HepG2 (cell line): ENCODE data around the gene NARF. TPM values are rescaled to one million over a fixed set of nuclear protein-coding genes. Genes with fewer than 3 reads are reported as not detected.
A peak's percentile ranks its signal among the peaks of the same experiment; 100 is the strongest.

Experiments
- ATF2 ChIP-seq: sonication (generic); formaldehyde crosslinking; IDR thresholded peaks from 2 replicates; pipeline ENCODE4 v1.4.0; 2020; ENCODE audit warnings: missing genetic modification reagents
- ATF4 ChIP-seq, 2 experiments: fragments of 450-650 bp in 1 of 2; sonication (generic) in 1 of 2; formaldehyde crosslinking; IDR thresholded peaks; 2 replicates each; pipeline versions ENCODE4 v1.5.0 to v1.8.0; 2020 to 2022; ENCODE audit warnings: mild to moderate bottlenecking in 1 of 2, missing genetic modification reagents in 1 of 2
- ATRX ChIP-seq: sonication (generic); formaldehyde crosslinking; IDR thresholded peaks from 2 replicates; pipeline ENCODE4 v1.4.0; 2020; ENCODE audit warnings: missing genetic modification reagents, borderline replicate concordance
- BCL3 ChIP-seq: sonication (generic); formaldehyde crosslinking; IDR thresholded peaks from 2 replicates; pipeline ENCODE4 v1.5.1; 2020; ENCODE audit warnings: mild to moderate bottlenecking, missing genetic modification reagents, moderate library complexity
- DMAP1 ChIP-seq: IDR thresholded peaks from 2 replicates; pipeline ENCODE4 v1.6.1; 2016
- GMEB2 ChIP-seq: IDR thresholded peaks from 2 replicates; pipeline ENCODE4 v1.6.1; 2016; ENCODE audit warnings: missing biosample characterization, missing genetic modification reagents, low read depth
- HCFC1 ChIP-seq: fragments of 150-350 bp; IDR thresholded peaks from 2 replicates; pipeline ENCODE4 v1.6.1; 2014; ENCODE audit warnings: low read depth, low read length
- HMG20B ChIP-seq: conservative IDR thresholded peaks from 2 replicates; pipeline ENCODE4 v1.6.1; 2016; ENCODE audit warnings: missing genetic modification reagents, missing compliant biosample characterization
- HOXA5 ChIP-seq: sonication (generic); formaldehyde crosslinking; IDR thresholded peaks from 2 replicates; pipeline ENCODE4 v1.4.0; 2020; ENCODE audit warnings: missing genetic modification reagents
- HOXD1 ChIP-seq: sonication (generic); formaldehyde crosslinking; IDR thresholded peaks from 2 replicates; pipeline ENCODE4 v1.5.0; 2020; ENCODE audit warnings: missing genetic modification reagents
- MLX ChIP-seq: IDR thresholded peaks from 2 replicates; pipeline ENCODE4 v1.6.1; 2016
- NR2F2 ChIP-seq: IDR thresholded peaks from 2 replicates; pipeline ENCODE4 v1.6.1; 2012; ENCODE audit warnings: low read depth, inconsistent platforms, borderline replicate concordance
- PCBP1 ChIP-seq: fragments of 200-400 bp; formaldehyde crosslinking; IDR thresholded peaks from 2 replicates; pipeline ENCODE4 v1.6.1; 2017; ENCODE audit warnings: mild to moderate bottlenecking, low read depth, low read length, borderline replicate concordance
- TBP ChIP-seq: sonication (generic); formaldehyde crosslinking; IDR thresholded peaks from 2 replicates; pipeline ENCODE4 v1.5.0; 2020; ENCODE audit warnings: missing genetic modification reagents
- ZNF224 ChIP-seq: sonication (generic); formaldehyde crosslinking; IDR thresholded peaks from 2 replicates; pipeline ENCODE4 v1.5.0; 2020; ENCODE audit warnings: mild to moderate bottlenecking, missing genetic modification reagents
- ZNF24 ChIP-seq: fragments of 450-650 bp; IDR thresholded peaks from 2 replicates; pipeline ENCODE4 v1.6.1; 2017; ENCODE audit warnings: antibody characterized with exemption, mild to moderate bottlenecking
- ZNF280D ChIP-seq: sonication (generic); formaldehyde crosslinking; IDR thresholded peaks from 2 replicates; pipeline ENCODE4 v1.5.1; 2020; ENCODE audit warnings: mild to moderate bottlenecking, missing genetic modification reagents
- ZNF30 ChIP-seq: sonication (generic); formaldehyde crosslinking; IDR thresholded peaks from 2 replicates; pipeline ENCODE4 v1.5.0; 2020; ENCODE audit warnings: mild to moderate bottlenecking, missing genetic modification reagents
- ZNF670 ChIP-seq: sonication (generic); formaldehyde crosslinking; IDR thresholded peaks from 2 replicates; pipeline ENCODE4 v1.8.0; 2022; ENCODE audit warnings: mild to moderate bottlenecking, missing genetic modification reagents, borderline replicate concordance
- ZNF746 ChIP-seq: sonication (generic); formaldehyde crosslinking; IDR thresholded peaks from 2 replicates; pipeline ENCODE4 v1.8.0; 2022; ENCODE audit warnings: mild to moderate bottlenecking, missing genetic modification reagents
- ZNF747 ChIP-seq: sonication (generic); formaldehyde crosslinking; IDR thresholded peaks from 2 replicates; pipeline ENCODE4 v1.8.1; 2023; ENCODE audit warnings: missing genetic modification reagents, mild to moderate bottlenecking, borderline replicate concordance
- ZNF790 ChIP-seq: sonication (generic); formaldehyde crosslinking; IDR thresholded peaks from 2 replicates; pipeline ENCODE4 v1.8.0; 2022; ENCODE audit warnings: missing genetic modification reagents, mild to moderate bottlenecking, borderline replicate concordance
- polyA plus RNA-seq, 8 experiments: library from polyadenylated mRNA; depleted of rRNA in 3 of 8; stranded (reverse) in 7 of 8; unstranded in 1 of 8; fragments of >200 nt; fragmentation: Illumina TruSeq in 4 of 8; extraction: Trizol in 4 of 8; gene quantifications; 2 replicates each; pipeline versions ENCODE4 v1.2.1 to v1.2.3, GENCODE V29; 2011 to 2016; ENCODE audit warnings: low read depth in 4 of 8, missing spikeins in 1 of 8, mixed read lengths in 1 of 8; ENCODE audit not compliant: insufficient read depth in 1 of 8
- total RNA-seq, 5 experiments: library from RNA; depleted of rRNA; stranded (reverse); fragments of >200 nt; fragmentation: Illumina TruSeq; extraction: Trizol; gene quantifications; 2 replicates each; pipeline ENCODE4 v1.2.3, GENCODE V29; 2016; ENCODE audit warnings: low read depth in 1 of 5

Gene NARF
- total and polyA plus RNA-seq, 2 of the 13 experiments (the other 11 are each of a cell fraction or from before 2014, with no cell fraction given): 61.1 to 144 TPM

GRCh38 chr17:82517230-82517865 lies 58.8 kb downstream of the NARF start (continued):
- TF ChIP-seq MLX (CRISPR knock-in tag) (peak; percentile 85), HCFC1 (no peak), ZNF24 (no peak), NR2F2 (peak; percentile 32; the same call in 1 of the 2 replicates), TBP (CRISPR knock-in tag) (no peak), HMG20B (CRISPR knock-in tag) (peak; percentile 87), ATRX (CRISPR knock-in tag) (no peak), ATF4 (CRISPR knock-in tag; IDR thresholded peaks at IDR 0.05) (peak in 1 of 2 experiments; percentile 99; a peak in 2 of 4 replicates), ZNF790 (0 out of 2 replicates have a peak, but pooled peaks have one; percentile 52), HOXA5 (CRISPR knock-in tag) (peak; percentile 88), BCL3 (CRISPR knock-in tag) (no peak), ZNF280D (CRISPR knock-in tag) (peak; percentile 77; the same call in 1 of the 2 replicates), HOXD1 (CRISPR knock-in tag) (peak; percentile 45; the same call in 1 of the 2 replicates), ZNF746 (CRISPR knock-in tag) (0 out of 2 replicates have a peak, but pooled peaks have one; percentile 54), ZNF747 (CRISPR knock-in tag) (0 out of 2 replicates have a peak, but pooled peaks have one; percentile 24), ATF2 (CRISPR knock-in tag) (peak; percentile 90), ZNF224 (CRISPR knock-in tag) (no peak), GMEB2 (CRISPR knock-in tag) (peak; percentile 48), ZNF30 (no peak), ZNF670 (CRISPR knock-in tag) (no peak), DMAP1 (peak; percentile 85), PCBP1 (no peak)
